ENCODE results near the gene MAS1.

DNA sequence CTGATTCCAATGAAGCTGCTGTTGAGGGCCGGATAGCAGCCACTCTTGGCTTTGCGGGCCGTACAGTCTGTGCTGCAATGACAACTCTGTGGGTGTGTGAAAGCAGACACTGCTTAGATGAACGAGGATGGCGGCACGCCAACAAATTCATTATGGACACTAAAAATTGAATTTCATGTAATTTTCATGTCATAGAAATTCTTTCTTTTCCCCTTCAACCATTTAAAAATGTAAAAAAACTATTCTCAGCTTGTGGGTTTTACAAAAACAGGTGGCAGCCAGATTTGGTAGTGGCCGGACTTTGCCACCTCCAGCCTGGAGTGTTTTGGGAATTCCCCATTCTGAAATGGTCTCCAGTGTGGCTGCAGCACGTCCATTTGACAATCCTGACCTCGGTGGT lies 26.0 kb downstream of the MAS1 start:
- TF ChIP-seq, protein P1, sequence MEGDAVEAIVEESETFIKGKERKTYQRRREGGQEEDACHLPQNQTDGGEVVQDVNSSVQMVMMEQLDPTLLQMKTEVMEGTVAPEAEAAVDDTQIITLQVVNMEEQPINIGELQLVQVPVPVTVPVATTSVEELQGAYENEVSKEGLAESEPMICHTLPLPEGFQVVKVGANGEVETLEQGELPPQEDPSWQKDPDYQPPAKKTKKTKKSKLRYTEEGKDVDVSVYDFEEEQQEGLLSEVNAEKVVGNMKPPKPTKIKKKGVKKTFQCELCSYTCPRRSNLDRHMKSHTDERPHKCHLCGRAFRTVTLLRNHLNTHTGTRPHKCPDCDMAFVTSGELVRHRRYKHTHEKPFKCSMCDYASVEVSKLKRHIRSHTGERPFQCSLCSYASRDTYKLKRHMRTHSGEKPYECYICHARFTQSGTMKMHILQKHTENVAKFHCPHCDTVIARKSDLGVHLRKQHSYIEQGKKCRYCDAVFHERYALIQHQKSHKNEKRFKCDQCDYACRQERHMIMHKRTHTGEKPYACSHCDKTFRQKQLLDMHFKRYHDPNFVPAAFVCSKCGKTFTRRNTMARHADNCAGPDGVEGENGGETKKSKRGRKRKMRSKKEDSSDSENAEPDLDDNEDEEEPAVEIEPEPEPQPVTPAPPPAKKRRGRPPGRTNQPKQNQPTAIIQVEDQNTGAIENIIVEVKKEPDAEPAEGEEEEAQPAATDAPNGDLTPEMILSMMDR (IDR thresholded peaks at IDR 0.05) = no peak
- TF ChIP-seq POLR2A (IDR thresholded peaks at IDR 0.05) = no peak

Measured in body of pancreas (tissue), 4 donors.